Natural killer cell (primary cell): ENCODE data around the gene TPI1. TPM values are rescaled to one million over a fixed set of nuclear protein-coding genes. Genes with fewer than 3 reads are reported as not detected.

Experiments used
- ATAC-seq, 3 donors: fragments of 150-1000 bp in 2 of 3; fragments of 200-7000 bp in 1 of 3; cut with Tn5 transposase; 1 replicate in 1 of 3; 2 replicates in 2 of 3; pipeline ENCODE4 v1.10.0; 2021; ENCODE audit warnings: mild to moderate bottlenecking in 2 of 3, moderate library complexity in 2 of 3
- DNase-seq, 2 donors: peaks; one replicate each; pipeline versions ENCODE4 v3.0.0 to v3.0.0-alpha.2; 2013 to 2021; ENCODE audit warnings: mixed read lengths in 1 of 2
- H3K27ac ChIP-seq: one replicate; pipeline ENCODE4 v1.5.1; 2013; ENCODE audit warnings: mild to moderate bottlenecking, low read length
- H3K27me3 ChIP-seq: one replicate; pipeline ENCODE4 v1.6.1; 2013; ENCODE audit warnings: low read length; ENCODE audit not compliant: control insufficient read depth, insufficient read depth
- H3K36me3 ChIP-seq: one replicate; pipeline ENCODE4 v1.6.1; 2013; ENCODE audit warnings: low read length; ENCODE audit not compliant: control insufficient read depth, insufficient read depth
- H3K4me1 ChIP-seq: one replicate; pipeline ENCODE4 v1.6.1; 2013; ENCODE audit warnings: low read length; ENCODE audit not compliant: control insufficient read depth, insufficient read depth
- H3K4me3 ChIP-seq: one replicate; pipeline ENCODE4 v1.5.1; 2013; ENCODE audit warnings: low read length
- H3K9me3 ChIP-seq: one replicate; pipeline ENCODE4 v1.6.1; 2013; ENCODE audit warnings: low read length; ENCODE audit not compliant: control insufficient read depth, insufficient read depth
- H3K27ac Mint-ChIP-seq, 2 donors: one replicate each; pipeline ENCODE4 v1.8.0; 2022; ENCODE audit warnings: mild to moderate bottlenecking in 2 of 2, mixed read lengths in 2 of 2, moderate library complexity in 1 of 2
- H3K27me3 Mint-ChIP-seq, 2 donors: one replicate each; pipeline ENCODE4 v1.8.0; 2022; ENCODE audit warnings: low read depth in 2 of 2, mixed read lengths in 2 of 2
- H3K36me3 Mint-ChIP-seq: one replicate; pipeline ENCODE4 v1.8.0; 2022; ENCODE audit warnings: mixed read lengths
- H3K4me1 Mint-ChIP-seq, 2 donors: one replicate each; pipeline ENCODE4 v1.8.0; 2022; ENCODE audit warnings: mixed read lengths in 2 of 2
- H3K4me3 Mint-ChIP-seq: one replicate; pipeline ENCODE4 v1.8.0; 2022; ENCODE audit warnings: mild to moderate bottlenecking, moderate library complexity, mixed read lengths
- H3K9me3 Mint-ChIP-seq, 2 donors: one replicate each; pipeline ENCODE4 v1.8.0; 2022; ENCODE audit warnings: mixed read lengths in 2 of 2
- CTCF ChIP-seq: fragments of 200-600 bp; IDR thresholded peaks from one replicate; pipeline ENCODE4 v1.8.0; 2022; ENCODE audit warnings: antibody characterized with exemption
- WGBS: methylation state at CpG from one replicate; pipeline ENCODE4 v1.1.7; 2013; ENCODE audit warnings: missing lambda C conversion rate; ENCODE audit not compliant: insufficient coverage; 5-methylcytosine and 5-hydroxymethylcytosine counted together
- intact Hi-C: fragments of 100-400 bp; cut with micrococcal nuclease; formaldehyde crosslinking; loops from one replicate; pipeline ENCODE4 v1.14.2; 2022
- total RNA-seq, 4 donors: library from RNA; stranded (reverse); fragments of 120-200 nt in 1 of 4; gene quantifications; one replicate each; pipeline versions ENCODE4 v1.2.3 to v1.2.4, GENCODE V29; 2013 to 2022

TPI1 gene
- total RNA-seq, 3 donors from 2014 or later (not counting 1 experiment from before 2014, with no cell fraction given), result 167 to 196 (median 189) TPM

GRCh38 chr12:6821591-6822425 lies 45.5 kb upstream of the TPI1 start, which contains the start of gene GPR162:
Gene GPR162 (plus strand): TSS chr12:6821821. CDS start chr12:6823899, 2,078 bp downstream.
- Histone ChIP-seq H3K27ac (no peak within 1 kb of the TSS), H3K4me3 (no peak within 1 kb of the TSS), H3K9me3 (no peaks in the 10 kb centered on the region), H3K4me1 (peaks cover 14% of the 10 kb centered on the region), H3K27me3 (peaks cover 28% of the 10 kb centered on the region), H3K36me3 (no peaks in the 10 kb centered on the region)
- H3K4me1 Mint-ChIP-seq, result peaks cover 0 to 15% of the 10 kb centered on the region in 2 donors
- H3K4me3 Mint-ChIP-seq, result peak within 1 kb of the TSS; percentile 39
- no peak within 1 kb of the TSS for H3K27ac Mint-ChIP-seq
- no peaks in the 10 kb centered on the region for H3K36me3 Mint-ChIP-seq
- intact Hi-C loops, result no loop called here
- DNase-seq, result peak in 1 of 2 donors; percentile 33
- H3K27me3 Mint-ChIP-seq, result peaks cover 36 to 54% of the 10 kb centered on the region in 2 donors
- WGBS, result 2% methylated on average over 25 of the region's 28 CpGs
- no peak for ATAC-seq
- no peak for TF ChIP-seq CTCF
- no peaks in the 10 kb centered on the region for H3K9me3 Mint-ChIP-seq

GRCh38 chr12:6822426-6823135 lies 44.8 kb upstream of the TPI1 start:
- Mint-ChIP-seq H3K27me3 (peaks cover 44 to 61% of the 10 kb centered on the region in 2 donors), H3K27ac (no peak overlapping the region), H3K4me3 (no peak overlapping the region)

GRCh38 chr12:6823182-6824084 lies 43.9 kb upstream of the TPI1 start:
- Histone ChIP-seq H3K27me3 (peaks cover 40% of the 10 kb centered on the region), H3K4me3 (no peak overlapping the region), H3K27ac (no peak overlapping the region), H3K9me3 (no peaks in the 10 kb centered on the region), H3K4me1 (peaks cover 20% of the 10 kb centered on the region), H3K36me3 (no peaks in the 10 kb centered on the region)
- intact Hi-C loops, result no loop called here
- Mint-ChIP-seq H3K36me3 (no peaks in the 10 kb centered on the region), H3K27me3 (peaks cover 50 to 62% of the 10 kb centered on the region in 2 donors), H3K4me3 (no peak overlapping the region), H3K9me3 (no peaks in the 10 kb centered on the region), H3K4me1 (peaks cover 11 to 28% of the 10 kb centered on the region in 2 donors), H3K27ac (no peak overlapping the region)
- ATAC-seq, result no peak
- WGBS, result 82% methylated on average over 12 of the region's 12 CpGs
- TF ChIP-seq CTCF, result no peak
- DNase-seq, result no peak

More at GRCh38 chr12:6822426-6823135, 44.8 kb upstream of the TPI1 start:
- ATAC-seq (no peak), DNase-seq (no peak)
- no peak overlapping the region for H3K4me3 ChIP-seq
- no peak for TF ChIP-seq CTCF
- WGBS, result 77% methylated on average over 5 of the region's 7 CpGs
- Mint-ChIP-seq H3K36me3 (no peaks in the 10 kb centered on the region), H3K9me3 (no peaks in the 10 kb centered on the region), H3K4me1 (peaks cover 5 to 21% of the 10 kb centered on the region in 2 donors)
- intact Hi-C loops, result no loop called here
- no peaks in the 10 kb centered on the region for H3K36me3 ChIP-seq
- H3K27me3 ChIP-seq, result peaks cover 36% of the 10 kb centered on the region
- H3K4me1 ChIP-seq, result peaks cover 14% of the 10 kb centered on the region
- H3K27ac ChIP-seq, result no peak overlapping the region
- no peaks in the 10 kb centered on the region for H3K9me3 ChIP-seq
